H1 (cell line): ENCODE results near the gene LYPD1. TPM values are rescaled to one million over a fixed set of nuclear protein-coding genes. Genes with fewer than 3 reads are reported as not detected.

Experiments
- CTCF ChIA-PET: fragments of 300-600 bp; sonication (Branson Sonifier 250); formaldehyde crosslinking; loops from one replicate; lab custom pipeline; 2021; ENCODE audit not compliant: partially characterized antibody; lab: Charles Lee
- POLR2A ChIA-PET: fragments of 300-600 bp; sonication (Branson Sonifier 250); formaldehyde crosslinking; loops from one replicate; lab custom pipeline; 2021; ENCODE audit warnings: inconsistent platforms; ENCODE audit not compliant: partially characterized antibody; lab: Charles Lee
- DNase-seq, 2 experiments: peaks; one replicate each; pipeline versions ENCODE4 v3.0.0 to v3.0.0-alpha.2; 2010 to 2022; ENCODE audit warnings: low spot score in 2 of 2, low read depth in 1 of 2, mixed read lengths in 1 of 2
- FAIRE-seq: peaks from 2 replicates; lab custom pipeline; 2011; peaks lifted over from hg19 to GRCh38; lab: Jason Lieb, UNC
- H2AFZ ChIP-seq: 2 replicates; pipeline ENCODE4 v1.8.1; 2012; ENCODE audit warnings: low read length, inconsistent platforms
- H2AK5ac ChIP-seq: 2 replicates; pipeline ENCODE4 v1.6.1; 2013; ENCODE audit warnings: low read depth, low read length
- H2BK120ac ChIP-seq: replicated peaks from 2 replicates; pipeline ENCODE3; 2013; ENCODE audit warnings: low read depth, low read length, inconsistent platforms
- H2BK12ac ChIP-seq: 2 replicates; pipeline ENCODE4 v1.6.1; 2013; ENCODE audit warnings: low read depth, low read length
- H2BK15ac ChIP-seq: 2 replicates; pipeline ENCODE4 v1.6.1; 2013; ENCODE audit warnings: low read length
- H2BK20ac ChIP-seq: 2 replicates; pipeline ENCODE4 v1.6.1; 2013; ENCODE audit warnings: low read length
- H2BK5ac ChIP-seq: 2 replicates; pipeline ENCODE4 v1.6.1; 2013; ENCODE audit warnings: low read depth, low read length
- H3K14ac ChIP-seq: 2 replicates; pipeline ENCODE4 v1.6.1; 2013; ENCODE audit warnings: inconsistent platforms; ENCODE audit not compliant: insufficient read length
- H3K18ac ChIP-seq: 2 replicates; pipeline ENCODE4 v1.6.1; 2013; ENCODE audit warnings: low read length; ENCODE audit errors: extremely low read depth
- H3K23ac ChIP-seq: 2 replicates; pipeline ENCODE4 v1.6.1; 2013; ENCODE audit warnings: inconsistent platforms; ENCODE audit not compliant: insufficient read length
- H3K23me2 ChIP-seq: 2 replicates; pipeline ENCODE4 v1.6.1; 2013; ENCODE audit warnings: low read depth, low read length
- H3K27ac ChIP-seq: 2 replicates; pipeline ENCODE4 v1.6.1; 2011; ENCODE audit warnings: low read depth, low read length, inconsistent platforms
- H3K27me3 ChIP-seq, 4 experiments: replicated peaks in 1 of 4; 1 replicate in 1 of 4; 2 replicates in 3 of 4; pipeline versions ENCODE4 v1.6.1 to v1.8.1; 2011 to 2013; ENCODE audit warnings: low read length in 3 of 4, mild to moderate bottlenecking in 3 of 4, inconsistent platforms in 2 of 4, mixed read lengths in 2 of 4, moderate library complexity in 1 of 4; ENCODE audit not compliant: control insufficient read depth in 3 of 4, insufficient read depth in 3 of 4; ENCODE audit errors: extremely low read depth in 1 of 4
- H3K36me3 ChIP-seq, 4 experiments: 2 replicates each; pipeline versions ENCODE4 v1.6.1 to v1.8.1; 2011 to 2013; ENCODE audit warnings: mild to moderate bottlenecking in 4 of 4, low read length in 3 of 4, moderate library complexity in 2 of 4, control low read depth in 1 of 4, inconsistent platforms in 1 of 4; ENCODE audit not compliant: insufficient read depth in 4 of 4, control insufficient read depth in 2 of 4
- H3K4ac ChIP-seq: replicated peaks from 2 replicates; pipeline ENCODE3; 2013; ENCODE audit warnings: low read length, low read depth, mixed read lengths, inconsistent platforms; ENCODE audit not compliant: insufficient read length
- H3K4me1 ChIP-seq, 4 experiments: replicated peaks in 1 of 4; 1 replicate in 1 of 4; 2 replicates in 3 of 4; pipeline versions ENCODE4 v1.6.1 to v1.8.1; 2011 to 2013; ENCODE audit warnings: low read length in 3 of 4, inconsistent platforms in 2 of 4, mixed read lengths in 1 of 4; ENCODE audit not compliant: insufficient read depth in 4 of 4, control insufficient read depth in 3 of 4
- H3K4me2 ChIP-seq, 2 experiments: 2 replicates each; pipeline versions ENCODE4 v1.6.1 to v1.8.1; 2011 to 2013; ENCODE audit warnings: low read depth in 2 of 2, low read length in 2 of 2, control low read depth in 1 of 2, inconsistent platforms in 1 of 2, mild to moderate bottlenecking in 1 of 2; ENCODE audit not compliant: insufficient read depth in 1 of 2
- H3K4me3 ChIP-seq, 4 experiments: fragments of 200-600, 300-600 bp in 1 of 4; sonication (generic), shearing (Covaris generic), sonication (Bioruptor Twin) in 1 of 4; 2 replicates each; pipeline versions ENCODE4 v1.5.1 to v1.8.1; 2011 to 2016; ENCODE audit warnings: low read length in 4 of 4, low read depth in 3 of 4, control low read depth in 2 of 4, inconsistent platforms in 2 of 4, mild to moderate bottlenecking in 2 of 4, mixed read lengths in 1 of 4, moderate library complexity in 1 of 4; ENCODE audit not compliant: insufficient read depth in 2 of 4; ENCODE audit errors: extremely low read depth in 1 of 4
- H3K56ac ChIP-seq: replicated peaks from 2 replicates; pipeline ENCODE3; 2013; ENCODE audit warnings: low read depth, mild to moderate bottlenecking, mixed read lengths, low read length, inconsistent platforms; ENCODE audit not compliant: insufficient read length
- H3K79me1 ChIP-seq: 2 replicates; pipeline ENCODE4 v1.6.1; 2013; ENCODE audit warnings: low read depth, low read length, control low read depth
- H3K79me2 ChIP-seq, 2 experiments: 2 replicates each; pipeline versions ENCODE4 v1.6.1 to v1.8.1; 2012 to 2013; ENCODE audit warnings: low read length in 2 of 2, mild to moderate bottlenecking in 2 of 2, inconsistent platforms in 1 of 2; ENCODE audit not compliant: insufficient read depth in 2 of 2, control insufficient read depth in 1 of 2
- H3K9ac ChIP-seq, 4 experiments: replicated peaks in 1 of 4; 1 replicate in 1 of 4; 2 replicates in 3 of 4; pipeline versions ENCODE4 v1.6.1 to v1.8.1; 2011 to 2013; ENCODE audit warnings: low read depth in 3 of 4, low read length in 3 of 4, control low read depth in 2 of 4, mild to moderate bottlenecking in 2 of 4, moderate library complexity in 2 of 4, inconsistent platforms in 1 of 4; ENCODE audit errors: extremely low read depth in 1 of 4
- H3K9me3 ChIP-seq, 2 experiments: 2 replicates each; pipeline versions ENCODE4 v1.6.1 to v1.8.1; 2012 to 2013; ENCODE audit warnings: mild to moderate bottlenecking in 2 of 2, moderate library complexity in 2 of 2, control low read depth in 1 of 2, inconsistent platforms in 1 of 2, low read depth in 1 of 2, low read length in 1 of 2, mixed read lengths in 1 of 2; ENCODE audit not compliant: insufficient read depth in 2 of 2
- H4K20me1 ChIP-seq, 2 experiments: replicated peaks in 1 of 2; 2 replicates each; pipeline versions ENCODE3 to v1.8.1; 2011 to 2013; ENCODE audit warnings: inconsistent platforms in 2 of 2, low read length in 2 of 2, mild to moderate bottlenecking in 1 of 2; ENCODE audit not compliant: insufficient read depth in 2 of 2, control insufficient read depth in 1 of 2
- H4K5ac ChIP-seq: 2 replicates; pipeline ENCODE4 v1.6.1; 2013; ENCODE audit warnings: low read length, low read depth, mixed read lengths, inconsistent platforms; ENCODE audit not compliant: insufficient read length
- H4K8ac ChIP-seq: 2 replicates; pipeline ENCODE4 v1.8.0; 2013; ENCODE audit warnings: mild to moderate bottlenecking, moderate library complexity, low read length, inconsistent platforms; ENCODE audit not compliant: insufficient read depth; ENCODE audit errors: extremely low read depth
- H4K91ac ChIP-seq: replicated peaks from 2 replicates; pipeline ENCODE3; 2013; ENCODE audit warnings: low read length, mixed read lengths, inconsistent platforms; ENCODE audit not compliant: insufficient read length
- BRCA1 ChIP-seq: IDR thresholded peaks from 2 replicates; pipeline ENCODE4 v1.6.1; 2012; ENCODE audit warnings: low read depth, low read length, improper control_type of control experiment
- CTBP2 ChIP-seq: IDR thresholded peaks from 2 replicates; pipeline ENCODE4 v1.7.0; 2011; ENCODE audit warnings: borderline replicate concordance, mild to moderate bottlenecking, moderate library complexity, mixed read lengths, low read length; ENCODE audit not compliant: insufficient read depth, insufficient read length
- EZH2 ChIP-seq: fragments of 200-600 bp; sonication (generic); IDR thresholded peaks from 2 replicates; pipeline ENCODE4 v1.7.1; 2012; ENCODE audit warnings: low read depth, mild to moderate bottlenecking, moderate library complexity, low read length, inconsistent platforms; ENCODE audit not compliant: severe bottlenecking
- JUN ChIP-seq: IDR thresholded peaks from 2 replicates; pipeline ENCODE4 v1.6.1; 2011; ENCODE audit warnings: low read depth, mild to moderate bottlenecking, improper control_type of control experiment, low read length
- KDM4A ChIP-seq: IDR thresholded peaks from one replicate; pipeline ENCODE4 v1.7.1; 2012; ENCODE audit warnings: low read depth, mild to moderate bottlenecking, moderate library complexity, low read length, inconsistent platforms; ENCODE audit not compliant: severe bottlenecking
- RNF2 ChIP-seq: fragments of 200-900, 300-1000 bp; sonication (generic); IDR thresholded peaks from 2 replicates; pipeline ENCODE4 v1.7.1; 2016; ENCODE audit warnings: borderline replicate concordance, low read depth, mild to moderate bottlenecking, antibody characterized with exemption, low read length; ENCODE audit not compliant: poor library complexity, severe bottlenecking; ENCODE audit errors: missing control alignments
- WGBS, 2 experiments: shearing (Covaris generic) in 1 of 2; methylation state at CpG; one replicate each; pipeline versions ENCODE4 v1.1.6 to v1.1.7; 2013 to 2015; ENCODE audit warnings: low lambda C conversion rate in 2 of 2, mixed read lengths in 2 of 2, inconsistent platforms in 1 of 2, low coverage in 1 of 2, missing lambda C conversion rate in 1 of 2; ENCODE audit not compliant: insufficient replicate concordance in 2 of 2, insufficient coverage in 1 of 2, insufficient read length in 1 of 2; ENCODE audit errors: extremely low coverage in 1 of 2, missing lambda C conversion rate in 1 of 2; 5-methylcytosine and 5-hydroxymethylcytosine counted together
- polyA plus RNA-seq, 7 experiments: library from polyadenylated mRNA; depleted of rRNA in 3 of 7; stranded (reverse) in 5 of 7; unstranded in 2 of 7; fragments of >200 nt in 5 of 7; fragments of 200-250 nt in 2 of 7; gene quantifications; 1 replicate in 5 of 7; 2 replicates in 1 of 7; 4 replicates in 1 of 7; pipeline versions ENCODE4 v1.2.1 to v1.2.3, GENCODE V29; 2011 to 2013; ENCODE audit warnings: missing spikeins in 2 of 7, mixed read lengths in 2 of 7
- total RNA-seq: library from RNA; stranded (reverse); fragmentation: NEBNext Ultra II Directional; extraction: Animal tissue kit (Norgen Biotek cat#: 25700); gene quantifications from 2 replicates; pipeline ENCODE4 v1.2.1, GENCODE V29; 2021
- TF ChIP-seq, protein P1 (sequence below), 3 experiments: IDR thresholded peaks; 1 replicate in 2 of 3; 2 replicates in 1 of 3; pipeline versions ENCODE4 v1.5.1 to v1.6.1; 2011; ENCODE audit warnings: low read length in 3 of 3, mild to moderate bottlenecking in 3 of 3, inconsistent platforms in 2 of 3, low read depth in 1 of 3, moderate library complexity in 1 of 3; ENCODE audit not compliant: insufficient read depth in 1 of 3; ENCODE audit errors: control extremely low read depth in 1 of 3

Gene LYPD1
- total and polyA plus RNA-seq, 2 of the 8 experiments (the other 6 are each of a cell fraction or from before 2014, with no cell fraction given), result 1.9 to 2.7 TPM

DNA sequence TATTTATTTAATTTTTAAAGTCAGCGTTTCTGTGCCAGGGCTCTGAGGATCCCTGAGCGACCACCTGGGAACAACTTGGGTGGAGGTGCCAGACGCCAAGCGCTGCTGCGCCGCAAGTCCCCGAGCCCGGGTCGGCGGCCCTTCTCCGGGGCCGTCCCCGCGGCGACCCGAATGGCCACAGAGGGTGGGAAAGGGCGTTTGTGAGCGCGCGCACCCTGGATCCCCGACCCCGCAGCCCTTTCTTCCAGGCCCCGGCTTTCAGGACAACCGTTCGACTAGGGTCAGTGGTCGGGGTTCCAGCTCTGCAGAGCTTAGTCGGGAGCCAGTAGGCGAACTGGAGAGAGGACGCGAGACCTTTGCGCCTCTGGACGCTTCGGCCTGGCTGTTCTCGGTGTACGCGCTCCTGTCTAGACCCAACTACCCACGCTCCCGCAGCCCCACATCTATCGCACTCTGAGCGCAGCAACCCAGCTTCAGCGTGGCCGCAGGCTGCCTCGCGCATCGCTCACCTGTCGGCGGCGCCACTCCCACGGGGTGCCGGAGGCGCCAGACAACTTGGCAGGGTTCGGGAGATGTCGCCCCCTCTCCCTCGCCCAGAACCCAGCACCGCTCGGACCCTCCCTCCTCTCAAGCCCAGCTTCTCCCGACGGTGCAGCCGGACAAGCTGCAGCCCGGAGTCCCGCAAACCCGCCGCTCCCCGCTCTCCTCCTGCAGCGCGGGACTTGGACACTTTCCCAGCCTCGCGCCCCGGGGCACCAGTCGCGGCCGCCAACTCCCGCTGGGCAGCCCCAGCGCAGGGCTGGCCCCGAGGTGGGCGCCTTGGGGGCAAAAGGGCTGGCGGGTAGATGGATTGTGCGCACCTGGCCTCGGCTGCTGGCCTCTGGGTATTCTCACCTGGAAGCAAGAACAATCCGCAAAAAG is 758 bp downstream of the LYPD1 start:
- 1% methylated on average over 46 of the region's 80 CpGs; no CpG with 5 or more reads in 1 of the 2 experiments for WGBS, 2 experiments
- Histone ChIP-seq H3K27me3 (peaks cover 14 to 51% (median 45%) of the 10 kb centered on the region in 4 experiments), H3K23me2 (peaks cover 24% of the 10 kb centered on the region), H3K4ac (no peak overlapping the region), H2AK5ac (no peak overlapping the region), H2BK20ac (no peak overlapping the region), H2BK120ac (no peak overlapping the region), H3K79me2 (no peaks in the 10 kb centered on the region), H3K18ac (peak overlapping the region; percentile 9; the same call in 1 of the 2 replicates), H3K9me3 (no peaks in the 10 kb centered on the region), H3K14ac (no peak overlapping the region), H3K4me3 (peak overlapping the region; percentile 44 to 71 (median 68)), H3K56ac (no peak overlapping the region), H3K23ac (no peak overlapping the region), H3K4me2 (peak overlapping the region; percentile 96 to 98), H2AFZ (peak overlapping the region; percentile 3; the same call in 1 of the 2 replicates), H4K5ac (no peak overlapping the region), H3K27ac (no peak overlapping the region), H4K8ac (no peak overlapping the region; the same call in 1 of the 2 replicates), H4K20me1 (peaks cover 0 to 4% of the 10 kb centered on the region in 2 experiments), H3K36me3 (no peaks in the 10 kb centered on the region), H2BK5ac (no peak overlapping the region), H3K9ac (no peak overlapping the region), H4K91ac (no peak overlapping the region), H2BK15ac (no peak overlapping the region), H2BK12ac (peak overlapping the region; percentile 44; the same call in 1 of the 2 replicates), H3K79me1 (no peaks in the 10 kb centered on the region), H3K4me1 (peaks cover 0 to 10% (median 3%) of the 10 kb centered on the region in 4 experiments; a peak in 5 of 7 replicates)
- DNase-seq (peak in 1 of 2 experiments; percentile 74), FAIRE-seq (no peak)
- POLR2A ChIA-PET, result interaction anchor here (0.6 kb wide), 1 partner anchor 395 kb away, joined by 3 read pairs; no protein-coding TSS in a partner anchor
- CTCF ChIA-PET, result interaction anchor here (0.7 to 4.9 kb wide), 18 partner anchors 10 to 499 kb away, joined by 3 to 45 read pairs (median 4); no protein-coding TSS in a partner anchor
- no peak for TF ChIP-seq BRCA1
- TF ChIP-seq, protein P1, sequence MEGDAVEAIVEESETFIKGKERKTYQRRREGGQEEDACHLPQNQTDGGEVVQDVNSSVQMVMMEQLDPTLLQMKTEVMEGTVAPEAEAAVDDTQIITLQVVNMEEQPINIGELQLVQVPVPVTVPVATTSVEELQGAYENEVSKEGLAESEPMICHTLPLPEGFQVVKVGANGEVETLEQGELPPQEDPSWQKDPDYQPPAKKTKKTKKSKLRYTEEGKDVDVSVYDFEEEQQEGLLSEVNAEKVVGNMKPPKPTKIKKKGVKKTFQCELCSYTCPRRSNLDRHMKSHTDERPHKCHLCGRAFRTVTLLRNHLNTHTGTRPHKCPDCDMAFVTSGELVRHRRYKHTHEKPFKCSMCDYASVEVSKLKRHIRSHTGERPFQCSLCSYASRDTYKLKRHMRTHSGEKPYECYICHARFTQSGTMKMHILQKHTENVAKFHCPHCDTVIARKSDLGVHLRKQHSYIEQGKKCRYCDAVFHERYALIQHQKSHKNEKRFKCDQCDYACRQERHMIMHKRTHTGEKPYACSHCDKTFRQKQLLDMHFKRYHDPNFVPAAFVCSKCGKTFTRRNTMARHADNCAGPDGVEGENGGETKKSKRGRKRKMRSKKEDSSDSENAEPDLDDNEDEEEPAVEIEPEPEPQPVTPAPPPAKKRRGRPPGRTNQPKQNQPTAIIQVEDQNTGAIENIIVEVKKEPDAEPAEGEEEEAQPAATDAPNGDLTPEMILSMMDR (IDR thresholded peaks at IDR 0.05; ENCODE audit: control extremely low read depth in 1 of 3, insufficient read depth in 1 of 3, low read depth in 1 of 3, low read length in 3 of 3), result peak; percentile 53 to 62 (median 54)
- peak; percentile 26 for TF ChIP-seq EZH2
- peak; percentile 71 for TF ChIP-seq KDM4A
- no peak for TF ChIP-seq JUN
- peak; percentile 61 for TF ChIP-seq RNF2
- TF ChIP-seq CTBP2, result peak; percentile 5
